HCT116 (cell line): ENCODE results near the gene IQUB. TPM values are rescaled to one million over a fixed set of nuclear protein-coding genes. Genes with fewer than 3 reads are reported as not detected.
A peak's percentile ranks its signal among the peaks of the same experiment; 100 is the strongest.

Experiments
- ATAC-seq: fragments of 200-7000 bp; cut with Tn5 transposase; 2 replicates; pipeline ENCODE4 v1.9.1; 2020; ENCODE audit warnings: mild to moderate bottlenecking, moderate library complexity
- BruUV-seq: library from RNA; stranded (reverse); fragments of 400-500 nt; replicated peaks from 2 replicates; lab custom pipeline; 2021; lab: Mats Ljungman, UMichigan
- CTCF ChIA-PET: fragments of 300-600 bp; sonication (Branson Sonifier 250); formaldehyde crosslinking; loops from one replicate; lab custom pipeline; 2021; ENCODE audit warnings: antibody characterized with exemption; lab: Charles Lee
- POLR2A ChIA-PET: fragments of 300-600, 350-600 bp; sonication (Branson Sonifier 250); formaldehyde crosslinking; loops from one replicate; lab custom pipeline; 2021; ENCODE audit warnings: antibody characterized with exemption; lab: Charles Lee
- RAD21 ChIA-PET, 2 experiments: fragments of 300-600 bp; sonication (Branson Sonifier 250); formaldehyde crosslinking; loops; one replicate each; lab custom pipeline; 2023; ENCODE audit warnings: low total read pairs in 2 of 2; ENCODE audit not compliant: uncharacterized antibody in 2 of 2, unreplicated experiment in 2 of 2, low non-redundant PET in 1 of 2; lab: Charles Lee
- DNase-seq: peaks from one replicate; pipeline ENCODE4 v3.0.0-alpha.2; 2010; ENCODE audit warnings: low read depth, low spot score
- H2AFZ ChIP-seq: fragments of 200-600 bp; shearing (Covaris generic), sonication (generic); 2 replicates; pipeline ENCODE4 v1.6.1; 2017; ENCODE audit warnings: low read depth, mixed run types, mixed read lengths, antibody characterized with exemption, low read length; ENCODE audit not compliant: poor library complexity, severe bottlenecking
- H3K27ac ChIP-seq: 2 replicates; pipeline ENCODE4 v1.5.1; 2012; ENCODE audit warnings: low read depth, low read length
- H3K27me3 ChIP-seq: fragments of 200-600 bp; sonication (generic); 2 replicates; pipeline ENCODE4 v1.6.1; 2016; ENCODE audit warnings: mixed run types, low read length, mixed read lengths; ENCODE audit not compliant: insufficient read depth
- H3K36me3 ChIP-seq, 2 experiments: fragments of 200-500 bp in 1 of 2; fragments of 200-600 bp in 1 of 2; sonication (Bioruptor generic) in 1 of 2; sonication (generic) in 1 of 2; 2 replicates each; pipeline versions ENCODE4 v1.5.1 to v1.6.1; 2014 to 2016; ENCODE audit warnings: low read length in 2 of 2, inconsistent platforms in 1 of 2, mixed read lengths in 1 of 2, mixed run types in 1 of 2; ENCODE audit not compliant: insufficient read depth in 2 of 2, control insufficient read depth in 1 of 2
- H3K4me1 ChIP-seq, 2 experiments: fragments of 200-600 bp in 1 of 2; sonication (generic) in 1 of 2; 2 replicates each; pipeline versions ENCODE4 v1.5.1 to v1.6.1; 2012 to 2017; ENCODE audit warnings: low read length in 2 of 2, inconsistent platforms in 1 of 2, mild to moderate bottlenecking in 1 of 2, mixed read lengths in 1 of 2, mixed run types in 1 of 2, moderate library complexity in 1 of 2; ENCODE audit not compliant: insufficient read depth in 2 of 2, control insufficient read depth in 1 of 2
- H3K4me2 ChIP-seq: fragments of 200-600 bp; sonication (generic); 2 replicates; pipeline ENCODE4 v1.6.1; 2017; ENCODE audit warnings: mixed run types, low read length, mixed read lengths
- H3K4me3 ChIP-seq, 2 experiments: fragments of 200-600 bp in 1 of 2; sonication (generic) in 1 of 2; replicated peaks in 1 of 2; 2 replicates each; pipeline ENCODE4 v1.5.1; 2011 to 2016; ENCODE audit warnings: low read length in 2 of 2, control low read depth in 1 of 2, low read depth in 1 of 2, mild to moderate bottlenecking in 1 of 2, mixed read lengths in 1 of 2, mixed run types in 1 of 2
- H3K79me2 ChIP-seq: fragments of 200-600 bp; sonication (generic); 2 replicates; pipeline ENCODE4 v1.6.1; 2017; ENCODE audit warnings: mild to moderate bottlenecking, mixed run types, low read length, moderate library complexity, mixed read lengths; ENCODE audit not compliant: insufficient read depth
- H3K9ac ChIP-seq: fragments of 200-600 bp; sonication (generic); 2 replicates; pipeline ENCODE4 v1.6.1; 2016; ENCODE audit warnings: low read length, mixed read lengths
- H3K9me2 ChIP-seq: fragments of 200-600 bp; sonication (generic), shearing (Covaris generic); 2 replicates; pipeline ENCODE4 v1.6.1; 2017; ENCODE audit warnings: mixed run types, mild to moderate bottlenecking, moderate library complexity; ENCODE audit not compliant: insufficient read depth
- H3K9me3 ChIP-seq, 2 experiments: fragments of 200-500 bp in 1 of 2; fragments of 200-600 bp in 1 of 2; sonication (Bioruptor generic) in 1 of 2; sonication (generic) in 1 of 2; 2 replicates each; pipeline ENCODE4 v1.6.1; 2014 to 2017; ENCODE audit warnings: low read length in 2 of 2, mixed read lengths in 2 of 2, inconsistent platforms in 1 of 2, low read depth in 1 of 2, mild to moderate bottlenecking in 1 of 2, mixed run types in 1 of 2, moderate library complexity in 1 of 2; ENCODE audit not compliant: control insufficient read depth in 1 of 2, insufficient read depth in 1 of 2
- H4K20me1 ChIP-seq: fragments of 200-600 bp; sonication (generic), shearing (Covaris generic); 2 replicates; pipeline ENCODE4 v1.6.1; 2017; ENCODE audit warnings: mixed run types, mild to moderate bottlenecking, moderate library complexity; ENCODE audit not compliant: insufficient read depth
- CEBPB ChIP-seq: IDR thresholded peaks from 2 replicates; pipeline ENCODE4 v1.6.1; 2012; ENCODE audit warnings: low read depth
- EGR1 ChIP-seq: IDR thresholded peaks from 2 replicates; pipeline ENCODE4 v1.6.1; 2012; ENCODE audit warnings: low read depth
- ELF1 ChIP-seq: IDR thresholded peaks from 2 replicates; pipeline ENCODE4 v1.6.1; 2012; ENCODE audit warnings: low read depth, borderline replicate concordance
- POLR2AphosphoS5 ChIP-seq: IDR thresholded peaks from 2 replicates; pipeline ENCODE4 v1.6.1; 2011; ENCODE audit warnings: mild to moderate bottlenecking, low read depth, low read length, moderate library complexity
- SP1 ChIP-seq: IDR thresholded peaks from 2 replicates; pipeline ENCODE4 v1.6.1; 2012; ENCODE audit warnings: low read depth
- SRF ChIP-seq: IDR thresholded peaks from 2 replicates; pipeline ENCODE4 v1.6.1; 2012; ENCODE audit warnings: low read depth
- YY1 ChIP-seq: IDR thresholded peaks from 2 replicates; pipeline ENCODE4 v1.6.1; 2011; ENCODE audit warnings: low read length, low read depth, moderate library complexity, mild to moderate bottlenecking; ENCODE audit not compliant: insufficient replicate concordance; ENCODE audit errors: extremely low read depth
- ZFX ChIP-seq: fragments of 450-650 bp; IDR thresholded peaks from 2 replicates; pipeline ENCODE4 v1.6.1; 2017
- ZNF274 ChIP-seq: fragments of 200-500 bp; sonication (Bioruptor generic); IDR thresholded peaks from 2 replicates; pipeline ENCODE4 v1.6.1; 2014; ENCODE audit warnings: mild to moderate bottlenecking, low read depth, low read length, inconsistent platforms
- intact Hi-C: fragments of 100-400 bp; cut with micrococcal nuclease; formaldehyde crosslinking; loops from 2 replicates; pipeline ENCODE4 v1.10.0; 2022
- total RNA-seq: library from RNA; stranded (reverse); gene quantifications from one replicate; pipeline ENCODE4 v1.2.1, GENCODE V29; 2021; ENCODE audit not compliant: unreplicated experiment
- TF ChIP-seq, protein P1 (sequence below): IDR thresholded peaks from 2 replicates; pipeline ENCODE4 v1.6.1; 2011; ENCODE audit warnings: mild to moderate bottlenecking, low read length, moderate library complexity; ENCODE audit not compliant: insufficient replicate concordance; ENCODE audit errors: extremely low read depth
- TF ChIP-seq, protein P2 (sequence below): IDR thresholded peaks from 2 replicates; pipeline ENCODE4 v1.6.1; 2012
- TF ChIP-seq, protein P3 (sequence below), 3 experiments: fragments of 200-600 bp in 1 of 3; sonication (generic) in 1 of 3; IDR thresholded peaks in 2 of 3; conservative IDR thresholded peaks in 1 of 3; 2 replicates each; pipeline ENCODE4 v1.5.1; 2012 to 2017; ENCODE audit warnings: low read depth in 2 of 3, low read length in 2 of 3, antibody characterized with exemption in 1 of 3, borderline replicate concordance in 1 of 3, control low read depth in 1 of 3, mild to moderate bottlenecking in 1 of 3, mixed read lengths in 1 of 3, mixed run types in 1 of 3, moderate library complexity in 1 of 3; ENCODE audit not compliant: insufficient read depth in 1 of 3

IQUB gene
- total RNA-seq, 1 experiment from 2014 or later = 0.79 TPM

DNA sequence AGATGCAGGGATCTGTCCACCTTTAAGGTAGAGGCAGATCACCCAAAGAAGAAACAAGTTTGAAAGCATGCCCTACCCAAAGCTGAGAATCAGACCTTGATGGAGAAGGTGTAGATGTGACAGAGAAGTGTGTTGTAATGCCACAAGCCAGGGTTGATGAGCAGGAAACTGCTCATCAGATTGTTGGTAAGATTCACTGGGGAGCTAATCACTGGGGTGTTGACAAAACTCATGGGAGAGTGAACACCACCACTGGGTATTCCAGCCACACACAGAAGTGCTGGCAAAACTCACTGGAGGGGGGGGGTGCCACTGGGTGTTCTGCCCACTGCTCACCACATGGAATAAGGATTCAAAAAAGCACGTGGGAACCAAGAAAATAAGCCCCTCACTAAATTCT is 95.2 kb downstream of the IQUB start:
- intact Hi-C loops = loop anchor here (10.0 kb wide), 1 partner anchor 64 kb away; no protein-coding TSS in a partner anchor
- ATAC-seq = no peak
- no peak overlapping the region for H2AFZ ChIP-seq
- H3K4me3 ChIP-seq = no peak overlapping the region
- no TSS peak for BruUV-seq
- no peaks in the 10 kb centered on the region for H3K9me2 ChIP-seq
- no peak for DNase-seq
- H3K79me2 ChIP-seq = no peaks in the 10 kb centered on the region
- H3K36me3 ChIP-seq = no peaks in the 10 kb centered on the region
- H3K27ac ChIP-seq = no peak overlapping the region
- H4K20me1 ChIP-seq = no peaks in the 10 kb centered on the region
- no peak overlapping the region for H3K9ac ChIP-seq
- no peaks in the 10 kb centered on the region for H3K27me3 ChIP-seq
- RAD21 ChIA-PET = no interaction called here
- no peaks in the 10 kb centered on the region for H3K4me1 ChIP-seq
- no peak overlapping the region for H3K4me2 ChIP-seq
- H3K9me3 ChIP-seq = no peaks in the 10 kb centered on the region
- TF ChIP-seq, protein P1, sequence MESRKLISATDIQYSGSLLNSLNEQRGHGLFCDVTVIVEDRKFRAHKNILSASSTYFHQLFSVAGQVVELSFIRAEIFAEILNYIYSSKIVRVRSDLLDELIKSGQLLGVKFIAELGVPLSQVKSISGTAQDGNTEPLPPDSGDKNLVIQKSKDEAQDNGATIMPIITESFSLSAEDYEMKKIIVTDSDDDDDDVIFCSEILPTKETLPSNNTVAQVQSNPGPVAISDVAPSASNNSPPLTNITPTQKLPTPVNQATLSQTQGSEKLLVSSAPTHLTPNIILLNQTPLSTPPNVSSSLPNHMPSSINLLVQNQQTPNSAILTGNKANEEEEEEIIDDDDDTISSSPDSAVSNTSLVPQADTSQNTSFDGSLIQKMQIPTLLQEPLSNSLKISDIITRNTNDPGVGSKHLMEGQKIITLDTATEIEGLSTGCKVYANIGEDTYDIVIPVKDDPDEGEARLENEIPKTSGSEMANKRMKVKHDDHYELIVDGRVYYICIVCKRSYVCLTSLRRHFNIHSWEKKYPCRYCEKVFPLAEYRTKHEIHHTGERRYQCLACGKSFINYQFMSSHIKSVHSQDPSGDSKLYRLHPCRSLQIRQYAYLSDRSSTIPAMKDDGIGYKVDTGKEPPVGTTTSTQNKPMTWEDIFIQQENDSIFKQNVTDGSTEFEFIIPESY = no peak
- TF ChIP-seq CEBPB (no peak), YY1 (no peak), SRF (no peak), EGR1 (no peak), SP1 (no peak), ZFX (no peak)
- TF ChIP-seq, all 23 proteins: peak for 0
- POLR2A ChIA-PET = no interaction called here
- CTCF ChIA-PET = no interaction called here

DNA sequence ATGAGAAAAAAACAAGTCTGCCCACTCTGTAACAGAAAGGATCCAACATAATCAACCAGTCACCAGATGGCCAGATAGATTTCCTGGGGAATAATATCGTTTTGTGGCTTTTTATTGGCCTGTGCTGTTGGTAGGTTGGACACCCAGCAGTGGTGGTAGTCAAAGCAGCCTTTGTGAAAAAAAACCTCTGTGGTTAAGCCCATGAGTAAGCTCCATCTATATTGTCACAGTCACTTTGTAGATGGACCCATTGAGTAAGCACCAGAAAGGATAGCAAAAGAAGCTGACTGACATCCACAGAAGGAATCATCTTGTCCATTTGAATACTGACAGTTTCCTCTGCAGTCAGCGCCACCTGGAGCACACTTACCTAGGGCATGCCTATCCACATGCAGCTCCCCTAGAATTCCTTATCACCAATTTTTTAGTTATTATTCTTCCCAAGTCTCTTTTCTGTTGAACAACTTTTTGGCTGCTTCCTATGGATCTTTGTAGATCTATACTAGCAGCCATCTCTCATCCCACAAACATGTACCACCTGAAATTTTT is 96.9 kb downstream of the IQUB start:
- no TSS peak for BruUV-seq
- POLR2A ChIA-PET = no interaction called here
- no peaks in the 10 kb centered on the region for H3K36me3 ChIP-seq
- no peak overlapping the region for H2AFZ ChIP-seq
- H3K9me2 ChIP-seq = no peaks in the 10 kb centered on the region
- no peak for DNase-seq
- CTCF ChIA-PET = interaction anchor here (1.2 kb wide), 1 partner anchor 57 kb away, joined by 4 read pairs; no protein-coding TSS in a partner anchor
- ATAC-seq = peak; percentile 59; the same call in 1 of the 2 replicates
- no peak overlapping the region for H3K27ac ChIP-seq
- no peak overlapping the region for H3K9ac ChIP-seq
- H3K79me2 ChIP-seq = no peaks in the 10 kb centered on the region
- intact Hi-C loops = loop anchor here (10.0 kb wide), 1 partner anchor 63 kb away; no protein-coding TSS in a partner anchor
- H3K4me3 ChIP-seq = no peak overlapping the region
- H3K4me2 ChIP-seq = no peak overlapping the region
- no peaks in the 10 kb centered on the region for H3K9me3 ChIP-seq
- RAD21 ChIA-PET = no interaction called here
- H3K27me3 ChIP-seq = no peaks in the 10 kb centered on the region
- no peaks in the 10 kb centered on the region for H3K4me1 ChIP-seq
- H4K20me1 ChIP-seq = no peaks in the 10 kb centered on the region
- TF ChIP-seq, protein P2, sequence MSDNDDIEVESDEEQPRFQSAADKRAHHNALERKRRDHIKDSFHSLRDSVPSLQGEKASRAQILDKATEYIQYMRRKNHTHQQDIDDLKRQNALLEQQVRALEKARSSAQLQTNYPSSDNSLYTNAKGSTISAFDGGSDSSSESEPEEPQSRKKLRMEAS = no peak
- no peak for TF ChIP-seq ELF1
- no peak for TF ChIP-seq EGR1
- no peak for TF ChIP-seq POLR2AphosphoS5
- no peak for TF ChIP-seq ZNF274
- TF ChIP-seq, protein P3, sequence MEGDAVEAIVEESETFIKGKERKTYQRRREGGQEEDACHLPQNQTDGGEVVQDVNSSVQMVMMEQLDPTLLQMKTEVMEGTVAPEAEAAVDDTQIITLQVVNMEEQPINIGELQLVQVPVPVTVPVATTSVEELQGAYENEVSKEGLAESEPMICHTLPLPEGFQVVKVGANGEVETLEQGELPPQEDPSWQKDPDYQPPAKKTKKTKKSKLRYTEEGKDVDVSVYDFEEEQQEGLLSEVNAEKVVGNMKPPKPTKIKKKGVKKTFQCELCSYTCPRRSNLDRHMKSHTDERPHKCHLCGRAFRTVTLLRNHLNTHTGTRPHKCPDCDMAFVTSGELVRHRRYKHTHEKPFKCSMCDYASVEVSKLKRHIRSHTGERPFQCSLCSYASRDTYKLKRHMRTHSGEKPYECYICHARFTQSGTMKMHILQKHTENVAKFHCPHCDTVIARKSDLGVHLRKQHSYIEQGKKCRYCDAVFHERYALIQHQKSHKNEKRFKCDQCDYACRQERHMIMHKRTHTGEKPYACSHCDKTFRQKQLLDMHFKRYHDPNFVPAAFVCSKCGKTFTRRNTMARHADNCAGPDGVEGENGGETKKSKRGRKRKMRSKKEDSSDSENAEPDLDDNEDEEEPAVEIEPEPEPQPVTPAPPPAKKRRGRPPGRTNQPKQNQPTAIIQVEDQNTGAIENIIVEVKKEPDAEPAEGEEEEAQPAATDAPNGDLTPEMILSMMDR (IDR thresholded peaks at IDR 0.05 in 2 of 3, conservative IDR thresholded peaks at IDR 0.05 in 1 of 3; ENCODE audit: borderline replicate concordance in 1 of 3, insufficient read depth in 1 of 3, low read depth in 2 of 3, low read length in 2 of 3) = no peak
